SU-DHL-6 (cell line): ENCODE measurements around the gene RAP1GAP2.

Source experiments
- H2AFZ ChIP-seq: fragments of 200-600 bp; sonication (generic); 2 replicates; pipeline ENCODE4 v1.6.1; 2014; ENCODE audit warnings: low read depth, mild to moderate bottlenecking, moderate library complexity, mixed read lengths, antibody characterized with exemption, low read length; ENCODE audit not compliant: severe bottlenecking
- H3F3A ChIP-seq: fragments of 200-600 bp; shearing (Covaris generic); 2 replicates; pipeline ENCODE4 v1.6.0; 2016; ENCODE audit warnings: antibody characterized with exemption, mild to moderate bottlenecking; ENCODE audit not compliant: insufficient read depth
- H3K27ac ChIP-seq: fragments of 200-600 bp; sonication (generic); 2 replicates; pipeline ENCODE4 v1.5.1; 2016; ENCODE audit warnings: low read depth, mild to moderate bottlenecking, low read length, moderate library complexity, mixed read lengths
- H3K27me3 ChIP-seq: fragments of 200-600 bp; sonication (generic), shearing (Covaris generic); 2 replicates; pipeline ENCODE4 v1.6.0; 2014; ENCODE audit warnings: mild to moderate bottlenecking, low read length
- H3K36me3 ChIP-seq: fragments of 200-600 bp; sonication (generic); 2 replicates; pipeline ENCODE4 v1.6.1; 2014; ENCODE audit warnings: mild to moderate bottlenecking, low read length, mixed read lengths
- H3K4me2 ChIP-seq: fragments of 300-600, 200-600 bp; shearing (Covaris generic), sonication (generic); 2 replicates; pipeline ENCODE4 v1.6.0; 2014; ENCODE audit warnings: low read length, low read depth, mild to moderate bottlenecking; ENCODE audit not compliant: poor library complexity, severe bottlenecking
- H3K4me3 ChIP-seq: fragments of 200-600 bp; sonication (generic); 2 replicates; pipeline ENCODE4 v1.5.1; 2014; ENCODE audit warnings: antibody characterized with exemption, low read length, mild to moderate bottlenecking, mixed read lengths; ENCODE audit not compliant: insufficient read depth, poor library complexity, severe bottlenecking
- H3K79me2 ChIP-seq: fragments of 200-600 bp; sonication (generic); 2 replicates; pipeline ENCODE4 v1.6.1; 2014; ENCODE audit warnings: mild to moderate bottlenecking, low read length, moderate library complexity; ENCODE audit not compliant: insufficient read depth
- H3K9ac ChIP-seq: fragments of 200-600 bp; sonication (generic); 2 replicates; pipeline ENCODE4 v1.7.0; 2014; ENCODE audit warnings: mild to moderate bottlenecking, low read length
- H3K9me2 ChIP-seq: fragments of 200-600 bp; sonication (generic); replicated peaks from 2 replicates; pipeline ENCODE4 v1.6.1; 2014; ENCODE audit warnings: low read length; ENCODE audit not compliant: insufficient read depth
- H3K9me3 ChIP-seq: fragments of 200-600 bp; sonication (generic); 2 replicates; pipeline ENCODE4 v1.6.1; 2014; ENCODE audit warnings: low read length, mixed read lengths; ENCODE audit not compliant: insufficient read depth
- H4K20me1 ChIP-seq: fragments of 200-600 bp; sonication (generic); 2 replicates; pipeline ENCODE4 v1.6.1; 2014; ENCODE audit warnings: low read depth, mild to moderate bottlenecking, antibody characterized with exemption, low read length, moderate library complexity, mixed read lengths
- CTCF ChIP-seq: fragments of 200-600 bp; sonication (generic); IDR thresholded peaks from one replicate; pipeline ENCODE4 v1.5.1; 2017; ENCODE audit warnings: antibody characterized with exemption, mild to moderate bottlenecking, low read length, moderate library complexity; ENCODE audit not compliant: insufficient read depth, poor library complexity, severe bottlenecking
- EZH2phosphoT487 ChIP-seq: fragments of 200-600 bp; sonication (generic), shearing (Covaris generic); conservative IDR thresholded peaks from 2 replicates; pipeline ENCODE4 v1.6.1; 2018; ENCODE audit warnings: mild to moderate bottlenecking, antibody characterized with exemption, low read length, moderate library complexity, mixed read lengths

RAP1GAP2 gene

DNA sequence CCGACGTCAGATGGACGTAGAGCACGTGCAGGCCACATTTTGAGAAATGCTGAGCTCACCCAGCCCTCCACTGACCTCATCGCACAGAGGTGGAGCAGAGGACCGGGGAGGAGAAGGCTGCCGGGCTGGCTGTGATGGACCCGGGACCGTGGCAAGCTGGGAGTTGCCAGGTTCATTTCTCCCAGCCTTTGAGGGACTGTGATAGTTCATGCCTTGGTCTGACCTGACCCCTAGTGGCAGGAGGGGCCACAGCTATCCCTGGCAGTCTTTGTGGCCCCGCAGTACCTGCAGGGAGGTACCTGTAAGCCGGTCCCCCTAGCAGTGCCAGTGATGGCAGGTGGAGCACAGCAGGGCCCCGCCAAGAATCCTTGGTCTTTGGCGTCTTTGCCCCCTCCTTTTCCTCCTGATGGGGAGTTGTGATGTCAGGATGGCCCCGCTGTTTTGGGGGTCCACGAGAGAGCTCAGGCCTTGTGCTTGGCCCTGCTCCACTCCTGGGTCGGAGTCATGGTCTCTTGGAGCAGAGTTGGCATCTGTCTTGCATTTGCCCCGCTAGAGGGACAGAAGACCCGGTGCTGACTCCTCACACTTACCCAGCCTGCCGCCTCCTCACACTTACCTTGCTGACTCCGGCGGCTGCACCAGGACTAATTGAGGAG lies 216.8 kb downstream of the RAP1GAP2 start:
- Histone ChIP-seq H3K27ac (no peak overlapping the region), H3K9ac (no peak overlapping the region), H3K4me3 (no peak overlapping the region), H3K79me2 (no peaks in the 10 kb centered on the region), H3K27me3 (no peaks in the 10 kb centered on the region), H3K4me2 (no peak overlapping the region), H4K20me1 (no peaks in the 10 kb centered on the region), H2AFZ (no peak overlapping the region), H3K9me3 (no peaks in the 10 kb centered on the region), H3K9me2 (no peaks in the 10 kb centered on the region), H3K36me3 (no peaks in the 10 kb centered on the region), H3F3A (no peaks in the 10 kb centered on the region)
- TF ChIP-seq EZH2phosphoT487: no peak
- peak; percentile 73 for TF ChIP-seq CTCF

GRCh38 chr17:3015890-3016289 lies 219.7 kb downstream of the RAP1GAP2 start:
- no peak overlapping the region for H2AFZ ChIP-seq
- H3K27me3 ChIP-seq: no peaks in the 10 kb centered on the region
- H3K4me3 ChIP-seq: no peak overlapping the region
- no peak overlapping the region for H3K27ac ChIP-seq
- no peak overlapping the region for H3K4me2 ChIP-seq
- no peaks in the 10 kb centered on the region for H3K9me2 ChIP-seq
- TF ChIP-seq EZH2phosphoT487 (no peak), CTCF (no peak)
- H3K9me3 ChIP-seq: no peaks in the 10 kb centered on the region
- H4K20me1 ChIP-seq: no peaks in the 10 kb centered on the region
- H3K36me3 ChIP-seq: no peaks in the 10 kb centered on the region
- H3K79me2 ChIP-seq: no peaks in the 10 kb centered on the region
- H3F3A ChIP-seq: no peaks in the 10 kb centered on the region
- no peak overlapping the region for H3K9ac ChIP-seq

DNA sequence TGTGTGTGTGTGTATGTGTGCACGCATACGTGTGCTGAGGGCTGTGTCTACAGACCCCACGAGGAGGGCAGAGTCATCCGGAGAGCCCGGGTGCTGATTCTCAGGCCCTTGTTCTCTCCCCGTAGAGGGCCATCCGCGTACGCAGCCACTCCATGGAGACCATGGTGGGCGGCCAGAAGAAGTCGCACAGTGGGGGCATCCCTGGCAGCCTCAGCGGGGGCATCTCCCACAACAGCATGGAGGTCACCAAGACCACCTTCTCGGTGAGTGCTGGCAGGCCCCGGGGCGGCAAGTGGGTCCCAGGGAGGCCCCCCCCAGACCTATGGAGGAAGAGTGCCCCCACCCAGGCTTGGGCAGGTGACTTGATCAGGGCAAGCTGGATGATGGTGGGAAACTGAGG lies 221.7 kb downstream of the RAP1GAP2 start:
- H3K9me2 ChIP-seq: no peaks in the 10 kb centered on the region
- H3K9me3 ChIP-seq: no peaks in the 10 kb centered on the region
- H3K79me2 ChIP-seq: no peaks in the 10 kb centered on the region
- TF ChIP-seq CTCF (no peak), EZH2phosphoT487 (no peak)
- H2AFZ ChIP-seq: no peak overlapping the region
- no peak overlapping the region for H3K27ac ChIP-seq
- H3K9ac ChIP-seq: no peak overlapping the region
- H3K4me2 ChIP-seq: no peak overlapping the region
- no peaks in the 10 kb centered on the region for H3F3A ChIP-seq
- no peak overlapping the region for H3K4me3 ChIP-seq
- no peaks in the 10 kb centered on the region for H3K27me3 ChIP-seq
- no peaks in the 10 kb centered on the region for H4K20me1 ChIP-seq
- no peaks in the 10 kb centered on the region for H3K36me3 ChIP-seq
